AG09319 (cell line): ENCODE data around the gene ALPK3.
A peak's percentile ranks its signal among the peaks of the same experiment; 100 is the strongest.

Experiments used
- DNase-seq: peaks from one replicate; pipeline ENCODE4 v3.0.0-alpha.2; 2010; ENCODE audit warnings: low read depth; ENCODE audit errors: extremely low read depth
- CTCF ChIP-seq: IDR thresholded peaks from 2 replicates; pipeline ENCODE4 v1.5.1; 2011; ENCODE audit warnings: low read depth, mild to moderate bottlenecking, inconsistent platforms, low read length, moderate library complexity

ALPK3 gene

DNA sequence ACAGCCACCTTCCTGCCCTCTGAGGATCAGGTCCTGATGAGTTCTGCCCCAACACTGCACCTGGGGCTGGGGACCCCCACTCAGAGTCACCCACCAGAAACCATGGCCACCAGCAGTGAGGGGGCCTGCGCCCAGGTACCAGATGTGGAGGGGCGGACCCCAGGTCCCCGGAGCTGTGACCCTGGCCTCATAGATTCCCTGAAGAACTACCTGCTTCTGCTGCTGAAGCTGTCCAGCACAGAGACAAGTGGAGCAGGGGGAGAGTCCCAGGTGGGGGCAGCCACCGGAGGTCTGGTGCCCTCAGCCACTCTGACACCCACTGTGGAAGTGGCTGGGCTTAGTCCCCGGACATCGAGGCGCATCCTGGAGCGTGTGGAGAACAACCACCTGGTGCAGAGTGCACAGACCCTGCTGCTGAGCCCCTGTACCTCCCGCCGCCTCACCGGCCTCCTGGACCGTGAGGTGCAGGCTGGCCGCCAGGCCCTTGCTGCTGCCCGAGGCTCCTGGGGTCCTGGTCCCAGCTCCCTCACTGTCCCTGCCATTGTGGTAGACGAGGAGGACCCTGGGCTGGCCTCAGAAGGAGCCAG is 40.4 kb downstream of the ALPK3 start:
- no peak for DNase-seq
- TF ChIP-seq CTCF = no peak

GRCh38 chr15:84858231-84858630 is 41.1 kb downstream of the ALPK3 start:
- no peak for DNase-seq
- TF ChIP-seq CTCF = no peak

GRCh38 chr15:84859144-84859543 is 42.0 kb downstream of the ALPK3 start:
- TF ChIP-seq CTCF = no peak
- DNase-seq = no peak

DNA sequence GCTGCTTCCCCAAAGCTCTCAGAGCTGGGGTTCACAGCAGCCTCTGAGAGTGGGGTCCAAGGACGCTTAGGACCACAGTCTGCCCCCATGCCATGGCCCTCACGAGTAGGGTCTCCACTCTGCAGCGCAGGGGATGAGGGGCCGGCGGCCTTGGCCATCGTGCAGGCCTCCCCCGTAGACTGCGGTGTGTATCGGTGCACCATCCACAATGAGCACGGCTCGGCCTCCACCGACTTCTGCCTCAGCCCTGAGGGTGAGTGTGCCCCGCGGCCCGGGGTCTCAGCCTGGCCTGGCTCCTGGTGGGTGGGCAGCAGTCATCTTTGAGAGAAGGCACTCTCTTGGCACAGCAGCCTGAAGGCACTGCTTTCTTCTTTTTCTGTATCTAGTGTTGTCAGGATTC is 42.5 kb downstream of the ALPK3 start:
- DNase-seq = no peak
- no peak for TF ChIP-seq CTCF

GRCh38 chr15:84861781-84862180 is 44.6 kb downstream of the ALPK3 start:
- no peak for DNase-seq
- TF ChIP-seq CTCF = no peak

DNA sequence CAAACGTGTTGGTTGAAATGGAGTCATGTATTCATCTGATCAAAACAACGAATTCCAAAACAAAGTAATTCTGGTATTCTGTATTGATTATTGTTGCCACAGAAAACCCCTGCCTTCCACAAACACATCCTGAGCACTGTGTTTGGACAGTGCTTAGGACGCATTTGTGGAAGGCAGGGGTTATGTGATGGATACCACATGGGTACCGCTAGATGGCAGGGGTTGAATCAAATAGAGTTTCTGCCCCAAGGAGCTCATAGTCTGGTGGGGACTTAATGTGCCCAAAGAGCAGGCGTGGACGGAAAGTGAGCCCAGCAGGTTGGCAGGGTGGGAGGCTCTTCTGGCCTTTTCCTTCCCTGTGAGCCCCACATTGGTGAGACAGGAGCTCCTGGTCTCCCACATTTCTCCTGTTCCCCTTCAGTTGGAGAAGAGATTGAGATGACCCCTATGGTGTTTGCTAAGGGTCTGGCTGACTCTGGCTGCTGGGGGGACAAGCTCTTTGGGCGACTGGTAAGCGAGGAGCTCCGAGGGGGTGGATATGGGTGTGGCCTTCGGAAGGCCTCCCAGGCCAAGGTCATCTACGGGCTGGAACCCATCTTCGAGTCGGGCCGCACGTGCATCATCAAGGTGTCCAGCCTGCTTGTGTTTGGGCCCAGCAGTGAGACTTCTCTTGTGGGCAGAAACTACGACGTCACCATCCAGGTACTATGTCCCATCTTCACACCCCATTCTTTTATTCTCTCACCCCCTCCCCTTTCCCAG is 45.2 kb downstream of the ALPK3 start:
- no peak for TF ChIP-seq CTCF
- DNase-seq = no peak

GRCh38 chr15:84863565-84864443 is 46.6 kb downstream of the ALPK3 start:
- TF ChIP-seq CTCF = peak; percentile 23
- no peak for DNase-seq
